GM21367 (cell line): Measurements from ENCODE around the gene MRM3.
"Not testable (repeated sequence)": the region's sequence is repeated elsewhere in the genome, so short reads cannot be mapped to it uniquely, and the experiment has no call there.

Experiments
- ATAC-seq: cut with Tn5 transposase; IDR thresholded peaks from one replicate; pipeline ENCODE4 v1.9.1; 2021; ENCODE audit not compliant: unreplicated experiment

MRM3 gene

DNA sequence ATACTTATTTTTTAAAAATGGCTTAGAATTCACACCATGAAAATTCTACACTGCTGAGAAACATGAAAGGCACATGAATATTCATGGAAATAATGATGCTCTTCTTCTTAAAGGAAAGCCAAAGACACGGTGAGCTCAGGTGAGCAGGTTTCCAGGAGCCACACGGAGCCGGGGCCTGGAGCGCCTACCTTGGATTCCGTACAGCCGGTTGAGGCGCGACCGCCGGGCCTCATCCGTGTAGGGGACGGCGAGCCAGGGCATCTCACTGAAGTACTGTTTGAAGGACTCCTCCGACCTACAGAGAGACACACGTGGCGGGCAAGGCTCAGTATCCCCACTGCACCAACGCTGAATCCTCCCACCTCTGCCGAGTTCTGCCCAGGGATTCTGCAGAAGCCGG, 37.1 kb downstream of the MRM3 start:
- no peak for ATAC-seq

GRCh38 chr17:823501-823902, 41.3 kb downstream of the MRM3 start:
- no peak for ATAC-seq

DNA sequence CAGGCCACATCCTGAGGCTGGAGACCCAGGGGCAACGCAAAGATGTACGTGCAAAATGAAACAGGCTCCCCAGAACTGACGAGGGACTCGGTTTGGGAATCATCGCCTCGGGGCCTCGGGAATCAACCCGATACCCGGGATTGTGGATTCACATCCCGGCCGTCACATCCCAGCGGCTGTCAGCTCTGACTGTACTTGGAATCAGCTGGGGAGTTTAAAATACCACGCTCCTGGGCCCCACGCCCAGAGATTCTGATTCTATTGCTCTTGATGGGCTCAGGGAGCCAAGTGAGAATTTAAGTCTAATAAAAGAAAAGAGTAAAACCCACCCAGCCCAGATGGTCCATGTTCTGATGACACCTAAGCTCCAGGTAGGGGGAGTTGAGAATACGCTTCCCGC, 42.2 kb downstream of the MRM3 start:
- no peak for ATAC-seq

GRCh38 chr17:825216-825615, 43.1 kb downstream of the MRM3 start:
- no peak for ATAC-seq

- no peak for ATAC-seq
Measured at GRCh38 chr17:826778-827177, 44.6 kb downstream of the MRM3 start.

GRCh38 chr17:828761-829160, 46.6 kb downstream of the MRM3 start:
- ATAC-seq, result no peak

DNA sequence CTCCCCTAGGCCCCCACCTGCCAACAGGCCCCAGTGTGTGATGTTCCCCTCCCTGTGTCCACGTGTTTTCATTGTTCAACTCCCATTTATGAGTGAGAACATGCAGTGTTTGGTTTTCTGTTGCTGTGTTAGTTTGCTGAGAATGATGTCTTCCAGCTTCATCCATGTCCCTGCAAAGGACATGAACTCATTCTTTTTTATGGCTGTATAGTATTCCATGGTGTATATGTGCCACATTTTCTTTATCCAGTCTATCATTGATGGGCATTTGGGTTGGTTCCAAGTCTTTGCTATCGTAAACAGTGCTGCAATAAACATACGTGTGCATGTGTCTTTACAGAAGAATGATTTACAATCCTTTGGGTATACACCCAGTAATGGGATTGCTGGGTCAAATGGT, 47.5 kb downstream of the MRM3 start:
- ATAC-seq, result not testable (repeated sequence)

GRCh38 chr17:830381-830780, 48.2 kb downstream of the MRM3 start:
- no peak for ATAC-seq

- ATAC-seq, result no peak
Measured at GRCh38 chr17:830950-831349, 48.8 kb downstream of the MRM3 start.

GRCh38 chr17:834136-834535, 52.0 kb downstream of the MRM3 start:
- no peak for ATAC-seq

DNA sequence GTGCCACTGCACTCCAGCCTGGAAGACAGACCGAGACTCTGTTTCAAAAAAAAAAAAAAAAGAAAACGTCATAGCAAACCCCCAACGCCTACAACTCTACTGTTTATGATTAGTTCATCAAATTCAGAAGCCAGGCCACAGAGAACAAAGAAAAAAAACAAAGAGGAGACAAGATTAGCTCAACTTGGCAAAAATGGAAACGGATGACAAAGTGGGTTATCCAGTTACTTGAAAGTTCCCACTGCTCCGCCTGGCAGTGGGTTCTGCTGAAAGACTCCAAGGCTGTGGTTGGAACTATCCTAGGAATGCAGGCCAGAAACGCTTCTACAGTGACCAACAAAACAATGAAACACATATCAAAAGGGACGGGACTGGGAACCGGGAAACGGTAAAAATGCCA, 53.1 kb downstream of the MRM3 start:
- no peak for ATAC-seq

GRCh38 chr17:835721-836120, 53.6 kb downstream of the MRM3 start:
- not testable (repeated sequence) for ATAC-seq

DNA sequence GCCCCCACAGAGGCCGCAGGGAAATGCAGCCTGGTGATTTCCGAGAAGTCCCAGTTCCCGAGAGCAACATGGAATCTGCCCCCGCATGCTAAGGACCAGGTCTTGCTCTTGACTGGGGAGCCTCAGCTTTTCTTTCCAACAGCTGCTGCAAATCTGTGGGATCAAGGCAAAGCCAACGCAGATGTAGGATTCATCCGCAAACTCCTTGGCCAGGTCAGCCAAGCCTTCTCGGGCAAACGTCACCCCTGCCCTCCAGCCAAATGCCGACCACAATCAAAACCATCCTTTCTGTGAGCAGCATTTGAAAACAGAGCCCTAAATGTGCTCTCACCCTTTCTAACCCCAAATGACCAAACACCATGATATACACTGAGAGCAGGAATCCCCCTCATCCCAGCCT, 54.0 kb downstream of the MRM3 start:
- ATAC-seq, result no peak

- ATAC-seq, result no peak
Measured at GRCh38 chr17:838486-838885, 56.3 kb downstream of the MRM3 start.

DNA sequence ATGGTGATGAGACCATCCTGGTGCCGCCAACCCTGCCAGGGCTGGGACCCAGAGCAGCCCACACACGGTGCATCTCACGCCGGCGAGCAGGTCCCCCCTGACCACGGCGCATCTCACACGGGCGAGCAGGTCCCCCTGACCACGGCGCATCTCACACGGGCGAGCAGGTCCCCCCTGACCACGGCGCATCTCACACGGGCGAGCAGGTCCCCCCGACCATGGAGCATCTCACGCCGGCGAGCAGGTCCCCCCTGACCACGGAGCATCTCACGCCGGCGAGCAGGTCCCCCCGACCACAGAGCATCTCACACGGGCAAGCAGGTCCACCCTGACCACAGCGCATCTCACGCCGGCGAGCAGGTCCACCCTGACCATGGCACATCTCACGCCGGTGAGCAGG, 59.2 kb downstream of the MRM3 start:
- no peak for ATAC-seq
